GM23338 (cell line): Measurements from ENCODE around the gene COMTD1. TPM values are rescaled to one million over a fixed set of nuclear protein-coding genes. Genes with fewer than 3 reads are reported as not detected.

ENCODE experiments used
- ZNF462 ChIP-seq: fragments of 250-450 bp; sonication (Bioruptor Pico); IDR thresholded peaks from 2 replicates; pipeline ENCODE4 v1.5.0; 2020; ENCODE audit warnings: mild to moderate bottlenecking, moderate library complexity
- polyA plus RNA-seq: library from polyadenylated mRNA; unstranded; fragments of >200 nt; fragmentation: Nextera tagmentation; extraction: Ambion mirVana; gene quantifications from 2 replicates; pipeline ENCODE4 v1.2.1, GENCODE V29; 2016
- small RNA-seq: library from RNA; depleted of rRNA; stranded (forward); fragments of <200 nt; gene quantifications from one replicate; pipeline ENCODE3, GENCODE V24; 2014; ENCODE audit warnings: low replicate concordance
- total RNA-seq: library from RNA; depleted of rRNA; stranded (reverse); fragments of >200 nt; shearing (Covaris generic); gene quantifications from 2 replicates; pipeline ENCODE4 v1.2.3, GENCODE V29; 2014; rRNA removed

COMTD1 gene
- total and polyA plus RNA-seq, 2 experiments from 2014 or later: 40.0 to 46.7 TPM

- no peak for TF ChIP-seq ZNF462 (CRISPR knock-in tag)
Observed at GRCh38 chr10:75186310-75186709, 49.4 kb downstream of the COMTD1 start (continued).

Small RNAs within 50 kb of the gene (small RNA-seq; reads per million reads assigned to genes)
- gene HMGA1P5 (not detected), gene RPL39P25 (not detected)

Other genes starting within 250 kb of the COMTD1 start
- 26.4 and 28.4 TPM in 2 replicates for gene SAMD8, start 124.3 kb downstream of the COMTD1 start, total RNA-seq
- gene SAMD8, start 124.3 kb downstream of the COMTD1 start, polyA plus RNA-seq: 6.4 and 7.8 TPM in 2 replicates
- 242 and 282 TPM in 2 replicates for gene VDAC2, start 25.2 kb downstream of the COMTD1 start, total RNA-seq
- gene VDAC2, start 25.2 kb downstream of the COMTD1 start, polyA plus RNA-seq: 294 and 311 TPM in 2 replicates
- gene ZNF503, start 165.8 kb upstream of the COMTD1 start, total RNA-seq: 0.04 TPM in 1 of 2 replicates, not detected in the other
- 0.21 and 0.24 TPM in 2 replicates for gene ZNF503, start 165.8 kb upstream of the COMTD1 start, polyA plus RNA-seq
- gene LRMDA, start 195.7 kb upstream of the COMTD1 start, total RNA-seq: 0.90 TPM in 1 of 2 replicates, not detected in the other
- gene LRMDA, start 195.7 kb upstream of the COMTD1 start, polyA plus RNA-seq: 1.6 and 1.8 TPM in 2 replicates